ENCODE data around the gene PLA2G6.

DNA sequence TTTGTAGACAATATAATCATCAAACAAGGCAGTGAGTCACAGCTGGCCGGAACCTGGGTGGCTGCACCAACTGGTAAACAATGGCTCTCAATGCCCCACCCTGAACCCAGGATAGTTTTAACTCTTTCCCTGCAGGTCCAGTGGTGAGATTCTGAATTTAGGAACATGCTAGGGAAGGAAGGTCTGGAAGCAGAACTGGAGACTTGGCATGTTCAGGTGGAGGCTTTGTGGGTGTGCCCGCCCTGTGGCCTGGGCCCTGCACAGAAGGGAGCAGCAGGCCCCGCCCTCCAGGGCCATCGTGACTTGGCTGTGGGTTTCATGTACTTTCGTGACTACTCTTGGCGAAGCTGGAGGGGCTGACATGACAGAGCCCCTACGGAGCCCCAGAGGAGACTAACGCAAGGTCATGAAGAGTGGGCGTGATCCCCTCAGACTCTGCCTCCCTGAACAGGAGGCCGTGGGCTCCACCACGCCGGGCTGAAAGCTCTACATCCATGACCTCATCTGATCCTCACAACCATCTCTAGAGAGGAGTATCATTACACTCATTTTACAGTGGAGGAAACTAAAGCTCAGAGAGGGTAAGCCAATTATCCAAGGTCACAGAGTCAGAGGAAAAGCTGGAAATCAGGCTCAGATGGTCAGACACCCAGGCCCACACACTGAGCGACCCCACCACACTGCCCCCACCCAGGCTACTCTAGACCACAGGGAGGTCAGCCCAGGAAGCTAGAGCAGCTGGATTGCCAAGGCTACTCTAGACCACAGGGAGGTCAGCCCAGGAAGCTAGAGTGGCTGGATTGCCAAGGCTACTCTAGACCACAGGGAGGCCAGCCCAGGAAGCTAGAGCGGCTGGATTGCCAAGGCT lies 47.5 kb upstream of the PLA2G6 start:
- TF ChIP-seq EZH2 (IDR thresholded peaks at IDR 0.05; ENCODE audit: insufficient read depth, poor library complexity, severe bottlenecking) (no peak), EZH2phosphoT487 (IDR thresholded peaks at IDR 0.05; ENCODE audit: insufficient read depth, low read depth) (no peak)

All from GM23248 (cell line).